GM10248 (cell line): ENCODE measurements around the gene PTH2.

Experiments
- CTCF ChIA-PET: fragments of 300-600 bp; sonication (Branson Sonifier 250); formaldehyde crosslinking; extraction: SDS; loops from one replicate; lab custom pipeline; 2021; ENCODE audit warnings: antibody characterized with exemption; lab: Yijun Ruan, JAX
- POLR2A ChIA-PET: fragments of 350-650 bp; sonication (Branson Sonifier 250); formaldehyde crosslinking; extraction: SDS; loops from one replicate; lab custom pipeline; 2020; ENCODE audit warnings: antibody characterized with exemption; lab: Yijun Ruan, JAX
- DNase-seq: peaks from one replicate; pipeline ENCODE4 v3.0.0; 2012; ENCODE audit errors: extremely low spot score
- TF ChIP-seq, protein P1 (sequence below): IDR thresholded peaks from 2 replicates; pipeline ENCODE4 v1.5.1; 2012; ENCODE audit warnings: mild to moderate bottlenecking, low read depth; ENCODE audit errors: extremely low read depth, missing control alignments, control extremely low read depth

Gene PTH2

DNA sequence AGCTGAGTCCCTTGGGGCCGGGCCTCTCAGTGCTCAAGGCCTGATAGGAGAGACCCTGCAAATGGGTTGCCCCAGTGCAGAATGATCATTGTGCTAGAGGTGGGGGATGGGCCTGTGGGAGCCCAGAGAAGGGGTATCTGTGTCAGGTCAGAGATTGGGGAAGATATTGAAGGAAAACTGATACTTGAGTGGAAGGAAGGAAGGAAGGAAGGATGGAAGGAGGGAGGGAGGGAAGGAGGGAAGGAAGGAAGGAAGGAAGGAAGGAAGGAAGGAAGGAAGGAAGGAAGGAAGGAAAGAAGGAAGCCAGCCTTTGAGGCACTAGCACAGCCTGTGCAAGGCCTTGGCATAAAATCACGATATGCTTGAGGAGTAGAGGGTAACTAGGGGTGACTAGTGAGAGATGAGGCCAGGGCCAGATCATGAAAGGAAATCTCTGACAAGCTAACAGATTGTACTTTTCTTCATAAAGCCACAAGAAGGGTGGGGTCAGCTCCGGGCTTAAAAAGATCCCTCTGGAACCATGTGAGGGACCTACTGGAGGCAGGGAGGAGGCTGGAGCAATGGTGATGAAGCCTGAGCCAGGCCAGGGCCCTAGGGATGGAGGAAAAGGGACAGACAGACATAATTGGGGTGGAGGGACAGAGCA is 11.4 kb downstream of the PTH2 start:
- ChIA-PET POLR2A (interaction anchor here (0.6 kb wide), 2 partner anchors 13 to 457 kb away, joined by 3 read pairs; no protein-coding TSS in a partner anchor), CTCF (interaction anchor here (1.0 to 2.5 kb wide), 3 partner anchors 21 to 111 kb away, joined by 3 to 13 read pairs (median 3); no protein-coding TSS in a partner anchor)
- TF ChIP-seq, protein P1, sequence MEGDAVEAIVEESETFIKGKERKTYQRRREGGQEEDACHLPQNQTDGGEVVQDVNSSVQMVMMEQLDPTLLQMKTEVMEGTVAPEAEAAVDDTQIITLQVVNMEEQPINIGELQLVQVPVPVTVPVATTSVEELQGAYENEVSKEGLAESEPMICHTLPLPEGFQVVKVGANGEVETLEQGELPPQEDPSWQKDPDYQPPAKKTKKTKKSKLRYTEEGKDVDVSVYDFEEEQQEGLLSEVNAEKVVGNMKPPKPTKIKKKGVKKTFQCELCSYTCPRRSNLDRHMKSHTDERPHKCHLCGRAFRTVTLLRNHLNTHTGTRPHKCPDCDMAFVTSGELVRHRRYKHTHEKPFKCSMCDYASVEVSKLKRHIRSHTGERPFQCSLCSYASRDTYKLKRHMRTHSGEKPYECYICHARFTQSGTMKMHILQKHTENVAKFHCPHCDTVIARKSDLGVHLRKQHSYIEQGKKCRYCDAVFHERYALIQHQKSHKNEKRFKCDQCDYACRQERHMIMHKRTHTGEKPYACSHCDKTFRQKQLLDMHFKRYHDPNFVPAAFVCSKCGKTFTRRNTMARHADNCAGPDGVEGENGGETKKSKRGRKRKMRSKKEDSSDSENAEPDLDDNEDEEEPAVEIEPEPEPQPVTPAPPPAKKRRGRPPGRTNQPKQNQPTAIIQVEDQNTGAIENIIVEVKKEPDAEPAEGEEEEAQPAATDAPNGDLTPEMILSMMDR = no peak
- no peak for DNase-seq

DNA sequence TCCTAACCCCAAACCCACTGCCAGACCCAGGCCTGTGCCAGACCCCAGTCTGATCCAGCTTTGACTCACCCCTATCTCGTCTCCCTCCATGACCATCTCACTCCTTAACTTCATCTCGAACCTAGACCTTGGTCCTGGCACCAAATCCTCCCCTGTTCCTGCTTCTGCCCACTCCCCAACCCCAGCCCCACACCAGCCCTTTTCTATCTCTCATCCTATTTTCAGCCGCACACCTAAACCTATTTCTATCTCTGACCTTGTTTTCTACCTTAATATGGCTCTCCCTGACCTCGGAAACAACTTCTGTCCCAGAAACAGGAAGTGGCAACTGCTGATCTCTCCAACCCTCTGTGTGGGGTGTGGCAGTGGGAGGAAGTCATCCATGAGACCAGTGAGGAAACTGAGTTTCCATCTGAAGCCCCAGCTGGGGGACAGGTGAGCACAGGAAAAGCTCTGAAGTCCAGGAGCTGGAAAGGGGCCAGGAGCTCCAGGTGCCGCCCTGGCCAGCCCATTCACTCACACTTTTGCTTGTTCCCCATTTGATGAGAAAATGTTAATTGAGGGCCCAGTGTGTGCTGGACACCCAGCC is 13.7 kb downstream of the PTH2 start:
- CTCF ChIA-PET = interaction anchor here (0.7 to 4.5 kb wide), 13 partner anchors 10 to 412 kb away, joined by 3 to 26 read pairs (median 4); partner anchors contain the start of gene GFY
- POLR2A ChIA-PET = interaction anchor here (0.6 kb wide), 2 partner anchors 21 to 35 kb away, joined by 3 read pairs; partner anchors contain the start of gene KASH5
- no peak for DNase-seq

DNA sequence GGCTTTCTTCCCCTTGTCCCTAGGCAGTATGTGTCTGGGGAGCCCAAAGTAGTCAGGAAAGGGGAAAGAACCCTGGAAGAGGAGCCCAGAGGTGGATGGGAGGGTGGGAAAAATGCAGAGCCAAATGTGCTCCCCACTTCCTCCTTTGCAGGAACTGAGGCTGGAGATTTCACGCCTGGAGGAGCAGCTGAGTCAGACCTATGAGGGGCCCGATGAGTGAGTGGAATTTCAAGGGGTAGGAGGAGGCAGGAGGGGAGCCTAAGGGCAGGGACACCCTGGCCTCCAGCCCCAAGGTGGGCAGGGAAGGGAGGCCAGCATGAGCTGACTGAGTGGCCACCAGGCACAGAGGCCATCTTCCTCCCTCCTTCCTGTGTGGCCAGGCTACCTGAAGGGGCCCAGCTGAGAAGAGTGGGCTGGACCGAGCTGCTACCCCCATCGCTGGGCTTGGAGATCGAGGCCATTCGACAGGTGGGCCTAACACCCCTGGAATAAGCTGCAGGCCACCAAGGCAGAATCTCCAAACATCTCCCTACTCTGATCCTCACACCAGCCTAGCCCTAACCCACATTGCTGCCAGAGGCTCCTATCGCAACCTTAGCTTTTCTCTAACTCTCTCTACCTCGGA is 14.3 kb downstream of the PTH2 start:
- ChIA-PET CTCF (interaction anchor here (0.7 to 4.5 kb wide), 13 partner anchors 10 to 412 kb away, joined by 3 to 26 read pairs (median 4); partner anchors contain the start of gene GFY), POLR2A (interaction anchor here (0.6 kb wide), 2 partner anchors 21 to 34 kb away, joined by 3 read pairs; partner anchors contain the start of gene KASH5)
- DNase-seq = no peak

More for the DNA sequence above, 13.7 kb downstream of the PTH2 start:
- TF ChIP-seq, protein P1 = no peak

DNA sequence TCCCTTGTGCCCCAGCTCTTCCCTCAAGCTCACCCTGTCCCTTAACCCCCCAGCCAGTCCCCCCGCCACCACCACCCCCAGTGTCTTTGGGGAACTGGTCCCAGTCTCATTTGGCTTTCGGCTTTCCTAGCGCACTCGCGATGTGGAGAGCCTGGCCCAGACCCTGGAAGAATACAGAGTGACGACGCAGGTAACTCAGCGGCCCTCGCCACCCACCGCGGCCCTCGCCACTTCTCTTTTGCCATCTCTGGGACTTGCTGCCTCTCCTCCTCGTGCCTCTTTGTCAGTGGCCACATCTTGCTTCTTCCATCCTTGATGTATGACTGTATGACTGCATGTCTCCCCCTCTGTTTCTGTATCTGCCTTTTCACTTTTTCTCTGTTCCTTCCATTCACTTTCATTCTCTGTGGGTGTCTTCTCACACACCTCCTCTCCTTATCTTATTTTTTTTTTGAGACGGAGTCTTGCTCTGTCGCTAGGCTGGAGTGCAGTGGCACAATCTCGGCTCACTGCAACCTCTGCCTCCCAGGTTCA is 15.7 kb downstream of the PTH2 start:
- DNase-seq = peak; percentile 37
- CTCF ChIA-PET = interaction anchor here (2.1 to 4.5 kb wide), 2 partner anchors 12 to 17 kb away, joined by 7 to 26 read pairs; no protein-coding TSS in a partner anchor
- TF ChIP-seq, protein P1 = no peak
- POLR2A ChIA-PET = no interaction called here

More for the DNA sequence above, 14.3 kb downstream of the PTH2 start:
- TF ChIP-seq, protein P1 = no peak

DNA sequence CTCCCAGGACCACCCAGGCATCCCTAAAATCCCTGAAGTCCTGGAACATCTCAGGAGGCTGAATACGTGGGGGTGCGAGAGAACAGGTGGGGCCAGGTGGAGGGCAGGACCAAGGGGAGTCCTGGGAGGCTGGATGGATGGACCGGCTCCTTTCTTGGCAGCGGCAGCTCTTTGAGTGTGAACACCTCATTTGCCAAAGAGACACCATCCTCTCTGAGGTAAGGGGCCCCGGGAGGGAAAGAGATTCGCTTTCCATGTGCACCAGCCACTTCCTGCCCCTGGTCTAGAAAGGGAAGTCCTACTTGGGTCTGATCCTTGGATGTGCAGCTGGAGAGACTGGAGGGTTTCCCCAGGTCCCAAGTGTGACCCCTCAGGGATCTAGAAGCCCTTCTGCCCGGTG is 16.2 kb downstream of the PTH2 start:
- POLR2A ChIA-PET = no interaction called here
- DNase-seq = no peak
- CTCF ChIA-PET = interaction anchor here (1.0 to 4.5 kb wide), 4 partner anchors 13 to 106 kb away, joined by 3 to 26 read pairs (median 5); no protein-coding TSS in a partner anchor
- TF ChIP-seq, protein P1 = no peak
